NCI-H345 treated with DMSO at 0.1 percent for 48 hours (cell line): ENCODE data around the gene BZW2.
"Not testable (repeated sequence)": the region's sequence is repeated elsewhere in the genome, so short reads cannot be mapped to it uniquely, and the experiment has no call there.

Experiments
- DNase-seq: peaks from one replicate; lab custom pipeline; 2025; ENCODE audit not compliant: unreplicated experiment; lab: John Stamatoyannopoulos, UW

Gene BZW2

GRCh38 chr7:16670021-16670420 lies 24.0 kb downstream of the BZW2 start:
- DNase-seq: no peak

DNA sequence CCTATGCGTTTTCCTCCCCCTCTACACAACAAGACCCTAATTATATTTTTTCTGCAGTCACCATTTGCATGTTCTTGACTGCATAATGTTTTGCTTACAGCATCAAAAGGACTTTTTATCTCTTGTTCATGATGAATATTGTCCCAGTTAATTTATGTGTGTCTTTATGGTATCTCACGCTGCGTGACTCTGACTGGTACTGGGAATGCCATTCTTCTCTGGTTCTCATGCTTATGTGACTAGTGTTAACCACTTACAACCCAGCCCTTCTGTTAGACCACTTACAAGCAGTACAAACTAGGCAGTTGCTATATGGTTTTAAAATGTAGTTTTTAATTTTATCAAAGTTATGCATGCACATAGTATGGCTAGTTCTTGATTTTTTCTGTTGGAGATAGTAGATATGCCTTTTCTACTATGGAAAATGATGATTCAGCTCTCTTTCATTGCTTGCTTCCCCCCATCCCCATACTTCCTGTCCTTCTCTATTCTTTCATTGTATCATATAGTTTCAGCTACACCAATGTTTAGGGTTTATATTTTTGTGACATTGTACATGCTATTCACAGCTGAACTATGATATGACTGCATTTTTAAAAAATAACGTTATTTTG lies 24.9 kb downstream of the BZW2 start:
- DNase-seq: no peak

- DNase-seq: no peak
Measured at GRCh38 chr7:16671811-16672210, 25.8 kb downstream of the BZW2 start.

DNA sequence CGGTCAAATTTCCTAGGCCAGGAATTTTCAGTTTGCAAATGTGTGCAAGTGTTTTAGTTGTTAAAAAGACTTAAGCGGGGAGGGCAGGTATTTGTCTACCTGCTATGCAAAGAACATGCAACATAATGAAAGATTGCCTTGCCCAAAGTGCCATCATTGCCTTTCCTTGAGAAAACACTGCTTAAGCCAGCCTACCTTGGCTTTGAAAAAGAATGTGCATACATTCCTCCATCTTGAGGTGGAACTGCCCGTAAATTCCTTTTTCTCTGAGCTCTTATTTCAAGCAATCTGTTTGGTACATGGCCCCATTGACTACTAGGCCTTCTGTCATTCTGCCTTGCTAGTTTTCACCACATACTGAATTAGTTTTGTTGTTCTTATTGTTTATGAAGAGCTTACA lies 29.3 kb downstream of the BZW2 start:
- DNase-seq: no peak

DNA sequence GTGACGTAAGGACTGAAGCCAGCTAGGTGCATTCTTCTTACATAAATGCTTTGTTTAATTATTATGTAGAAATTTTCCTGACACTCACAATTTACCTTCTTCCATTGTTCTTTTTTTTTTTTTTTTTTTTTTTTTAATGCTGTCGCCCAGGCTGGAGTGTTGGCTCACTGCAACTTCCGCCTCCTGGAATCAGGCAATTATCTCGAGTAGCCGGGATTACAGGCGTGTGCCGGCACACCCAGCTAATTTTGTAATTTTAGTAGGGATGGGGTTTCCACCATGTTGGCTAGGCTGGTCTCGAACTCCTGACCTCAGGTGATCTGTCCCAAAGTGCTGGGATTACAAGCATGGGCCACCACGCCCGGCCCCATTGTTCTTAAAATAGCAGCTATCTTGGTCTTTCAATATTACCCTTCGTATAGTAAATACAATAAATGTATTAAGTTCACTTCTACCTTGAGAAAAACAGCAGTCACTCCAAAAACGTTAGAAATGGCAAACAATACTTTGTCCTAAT lies 32.1 kb downstream of the BZW2 start:
- no peak for DNase-seq

DNA sequence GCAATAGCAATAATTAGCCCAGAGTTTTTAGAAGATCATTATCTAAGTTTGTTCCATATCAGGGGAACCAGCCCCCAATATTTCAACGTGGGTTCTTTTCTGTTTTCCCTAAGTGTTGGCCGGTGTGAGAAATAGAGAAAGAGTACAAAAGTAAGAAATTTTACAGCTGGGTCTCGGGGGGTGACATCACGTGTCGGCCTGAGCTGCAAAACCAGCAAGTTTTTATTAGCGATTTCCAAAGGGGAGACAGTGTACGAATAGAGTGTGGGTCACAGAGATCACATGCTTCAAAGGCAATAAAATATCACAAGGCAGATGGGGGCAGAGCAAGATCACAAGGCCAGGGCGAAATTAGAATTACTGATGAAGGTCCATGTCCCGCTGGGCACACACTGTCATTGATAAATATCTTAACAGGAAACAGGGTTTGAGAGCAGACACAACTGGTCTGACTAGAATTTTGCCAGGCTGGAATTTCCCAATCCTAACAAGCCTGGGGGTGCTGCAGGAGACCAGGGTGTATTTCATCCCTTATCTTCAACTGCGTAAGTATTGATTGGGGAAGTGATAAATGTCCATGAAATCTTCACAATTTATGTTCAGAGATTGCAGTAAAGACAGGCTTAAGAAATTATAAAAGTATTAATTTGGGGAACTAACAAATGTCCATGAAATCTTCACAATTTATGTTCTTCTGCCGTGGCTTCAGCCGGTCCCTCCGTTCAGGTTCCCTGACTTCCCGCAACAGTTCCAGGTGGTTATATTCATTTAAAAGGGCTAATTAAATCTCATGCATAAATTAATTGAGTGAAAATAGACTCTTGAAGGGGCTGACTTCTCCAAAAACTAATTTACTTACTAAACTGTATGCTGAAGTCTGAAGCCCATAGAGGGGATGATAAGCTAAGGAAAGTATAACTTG lies 32.9 kb downstream of the BZW2 start:
- not testable (repeated sequence) for DNase-seq

DNA sequence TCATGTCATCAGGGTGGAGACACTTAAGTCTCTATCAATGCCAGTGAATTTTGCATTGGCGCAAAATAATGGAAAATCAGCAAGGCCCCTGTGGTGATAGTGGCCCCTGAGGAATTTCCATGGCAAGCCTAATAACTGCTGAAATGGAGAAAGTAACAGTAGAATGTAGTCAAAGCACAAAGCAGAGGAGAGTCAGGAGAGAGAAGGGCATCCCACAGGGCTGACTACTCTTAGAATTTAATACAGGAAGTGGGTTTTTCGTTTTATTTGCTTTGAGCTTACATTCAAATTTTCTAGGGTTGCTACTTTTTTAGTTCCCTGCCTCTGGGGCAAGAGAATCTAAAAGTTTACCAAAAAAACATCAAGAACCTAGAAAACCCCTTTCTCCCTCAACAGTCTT lies 39.0 kb downstream of the BZW2 start:
- DNase-seq: no peak

DNA sequence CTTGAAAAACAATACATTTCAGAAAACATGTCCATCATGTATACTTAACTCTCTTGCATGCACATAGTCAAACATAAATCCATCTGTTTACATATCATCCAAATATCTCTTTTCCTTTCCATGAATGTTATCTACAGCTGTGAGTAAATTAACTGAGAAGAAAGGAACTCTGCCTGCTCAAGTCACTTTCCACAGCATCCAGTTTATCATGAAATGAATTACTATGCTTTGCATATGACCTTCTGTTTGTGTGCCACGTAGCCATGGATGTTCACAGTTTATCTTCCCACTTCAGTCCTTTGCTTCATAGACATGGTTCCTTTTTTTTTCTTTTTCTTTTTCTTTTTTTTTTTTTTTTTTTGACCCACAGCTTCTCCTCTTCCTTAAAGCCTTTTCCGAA lies 39.6 kb downstream of the BZW2 start:
- no peak for DNase-seq

GRCh38 chr7:16688249-16688648 lies 42.3 kb downstream of the BZW2 start:
- no peak for DNase-seq

- no peak for DNase-seq
Measured at GRCh38 chr7:16691241-16691640, 45.3 kb downstream of the BZW2 start.

DNA sequence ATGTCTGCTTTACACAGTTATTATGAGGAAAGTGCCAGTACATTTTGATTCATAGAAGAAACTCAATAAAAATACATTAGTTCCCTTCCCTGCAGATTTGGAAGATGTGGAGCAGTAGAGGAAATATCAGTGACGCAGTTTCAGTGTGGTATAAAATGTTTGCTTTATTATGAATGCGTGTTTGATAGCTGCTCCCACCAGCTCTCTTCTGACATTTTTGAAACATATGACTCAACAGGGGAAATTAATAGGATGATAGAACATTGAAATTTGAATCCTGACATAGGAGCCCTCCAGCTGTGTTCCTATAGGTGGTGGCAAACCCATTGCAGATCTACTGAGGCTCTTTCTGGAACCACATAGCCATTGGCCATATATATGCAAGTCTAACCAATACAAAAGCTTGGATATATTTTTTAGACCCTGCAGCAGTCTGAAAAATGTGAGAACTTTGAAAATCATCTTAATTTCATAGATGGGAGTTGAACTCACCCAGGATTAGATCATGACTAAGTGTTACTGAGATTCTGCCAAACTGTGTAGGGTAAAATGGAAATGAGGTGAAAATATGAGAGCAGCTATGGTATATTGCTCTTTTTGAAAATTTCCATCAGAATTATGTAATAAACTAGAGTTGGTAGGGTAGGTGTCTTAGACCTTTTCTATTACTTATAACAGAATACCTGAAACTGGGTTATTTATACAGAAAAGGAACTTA lies 47.8 kb downstream of the BZW2 start:
- DNase-seq: no peak

DNA sequence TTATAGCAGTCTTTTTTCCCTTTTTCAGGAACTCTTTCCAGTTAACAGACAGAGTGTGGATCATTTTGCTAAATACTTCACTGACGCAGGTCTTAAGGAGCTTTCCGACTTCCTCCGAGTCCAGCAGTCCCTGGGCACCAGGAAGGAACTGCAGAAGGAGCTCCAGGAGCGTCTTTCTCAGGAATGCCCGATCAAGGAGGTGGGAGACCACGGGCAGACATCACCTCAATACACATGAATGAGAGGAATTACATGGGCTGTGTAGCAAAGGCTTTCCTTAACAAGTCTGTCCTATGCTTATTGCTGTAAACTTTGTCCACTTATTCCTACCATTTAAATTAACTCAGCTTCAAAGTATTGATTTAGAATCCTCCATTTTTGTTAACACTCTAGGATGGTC lies 48.8 kb downstream of the BZW2 start:
- DNase-seq: no peak

GRCh38 chr7:16695621-16696237 lies 49.7 kb downstream of the BZW2 start:
- DNase-seq: peak; percentile 7

- DNase-seq: no peak
Measured at GRCh38 chr7:16697507-16698199, 51.7 kb downstream of the BZW2 start.

- DNase-seq: no peak
Measured at GRCh38 chr7:16698200-16698905, 52.4 kb downstream of the BZW2 start.

DNA sequence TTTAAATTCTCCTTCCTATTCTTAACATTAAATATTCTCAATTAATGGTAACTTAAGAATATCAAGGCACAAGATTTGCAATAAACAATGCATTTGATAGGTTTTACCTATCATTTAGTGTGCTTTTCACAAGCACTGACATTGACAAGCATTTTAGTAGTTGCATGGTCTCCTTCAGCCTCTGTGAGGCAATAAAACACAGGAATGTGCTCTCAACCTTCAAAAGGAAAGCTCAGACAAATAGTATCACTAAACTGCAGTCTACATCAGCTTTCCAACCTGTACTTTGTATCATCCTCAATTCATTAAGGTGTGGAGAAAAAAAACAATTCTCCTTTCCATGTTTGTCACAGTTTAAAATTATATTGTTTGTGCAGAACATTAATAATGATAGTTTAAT lies 56.5 kb downstream of the BZW2 start:
- DNase-seq: no peak

DNA sequence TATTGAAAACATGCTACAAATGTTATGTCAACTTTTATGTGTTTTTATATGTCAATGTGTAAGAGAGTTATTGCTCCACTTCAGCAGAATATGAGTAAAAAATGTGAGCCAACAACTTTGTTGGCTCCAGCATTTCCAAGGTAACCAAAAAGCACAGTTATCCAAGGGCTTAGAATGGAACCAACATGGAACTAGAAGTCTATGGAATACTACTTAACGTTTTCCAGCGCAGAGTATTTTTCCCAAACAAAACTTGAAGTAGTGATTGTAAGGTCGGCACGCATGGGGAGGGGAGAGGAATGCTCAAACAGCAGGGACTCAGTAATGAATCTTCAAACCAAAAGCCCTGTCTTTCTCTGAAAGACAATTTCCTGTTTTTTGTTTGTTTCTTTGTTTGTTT lies 62.5 kb downstream of the BZW2 start:
- no peak for DNase-seq

DNA sequence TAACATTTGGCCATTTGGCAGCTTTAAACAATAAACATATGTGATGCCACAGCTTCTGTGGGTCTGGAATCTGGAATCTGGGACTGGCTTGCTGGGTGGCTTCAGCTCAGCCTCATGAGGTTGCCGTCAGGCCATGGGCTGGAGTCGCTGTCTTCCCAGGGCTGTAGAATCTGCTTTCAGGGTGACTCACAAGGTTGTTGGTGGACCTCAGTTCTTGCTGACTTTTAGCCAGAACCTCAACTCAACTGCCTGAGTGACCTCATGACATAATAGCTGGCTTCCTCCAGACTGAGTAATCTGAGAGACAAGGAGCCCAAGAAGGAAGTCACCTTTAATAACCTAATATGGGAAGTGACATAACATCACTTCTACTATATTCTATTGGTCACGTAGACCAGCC lies 63.0 kb downstream of the BZW2 start:
- no peak for DNase-seq

DNA sequence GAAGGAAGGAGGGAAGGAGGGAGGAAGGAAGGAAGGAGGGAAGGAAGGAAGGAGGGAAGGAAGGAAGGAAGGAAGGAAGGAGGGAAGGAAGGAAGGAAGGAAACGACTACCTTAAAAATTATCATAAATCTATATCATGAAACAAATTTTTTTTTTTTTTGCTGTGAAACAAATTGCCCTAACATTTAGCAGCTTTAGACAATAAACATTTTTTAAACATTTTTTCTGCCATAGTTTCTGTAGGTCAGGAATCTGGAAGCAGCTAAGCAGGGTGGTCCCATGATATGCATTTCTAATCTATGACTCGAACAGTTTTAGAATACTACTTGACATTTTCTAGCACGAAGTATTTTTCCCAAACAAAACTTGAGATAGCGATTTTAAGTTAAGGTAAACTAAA lies 64.7 kb downstream of the BZW2 start:
- no peak for DNase-seq

DNA sequence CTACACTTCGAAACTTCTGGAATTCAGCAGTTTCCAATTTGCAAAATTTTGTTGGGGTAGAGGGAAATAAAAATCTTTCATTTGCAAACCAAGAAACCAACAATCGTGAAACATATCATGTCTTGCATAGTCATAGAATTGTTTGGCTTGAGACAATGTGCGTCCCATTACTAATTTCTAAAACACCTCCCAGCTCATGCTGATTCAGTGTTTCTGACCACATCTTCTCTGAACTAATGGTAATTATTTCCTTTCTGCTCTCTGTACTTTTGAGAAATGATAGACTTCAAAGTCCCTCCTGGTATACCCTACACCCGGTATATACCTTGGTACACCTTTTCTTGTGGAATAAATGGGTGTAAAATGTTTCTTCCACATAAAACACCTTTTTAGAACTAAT lies 65.7 kb downstream of the BZW2 start:
- DNase-seq: no peak
